GM12873 (cell line): ENCODE results near the gene RORC.

ENCODE experiments used
- TF ChIP-seq, protein P1 (sequence below): IDR thresholded peaks from 2 replicates; pipeline ENCODE4 v1.5.1; 2012; ENCODE audit warnings: low read depth, mild to moderate bottlenecking, moderate library complexity, low read length, control low read depth; ENCODE audit not compliant: insufficient read depth; ENCODE audit errors: missing control alignments

The RORC gene

GRCh38 chr1:151846062-151846568, 14.5 kb upstream of the RORC start:
- TF ChIP-seq, protein P1, sequence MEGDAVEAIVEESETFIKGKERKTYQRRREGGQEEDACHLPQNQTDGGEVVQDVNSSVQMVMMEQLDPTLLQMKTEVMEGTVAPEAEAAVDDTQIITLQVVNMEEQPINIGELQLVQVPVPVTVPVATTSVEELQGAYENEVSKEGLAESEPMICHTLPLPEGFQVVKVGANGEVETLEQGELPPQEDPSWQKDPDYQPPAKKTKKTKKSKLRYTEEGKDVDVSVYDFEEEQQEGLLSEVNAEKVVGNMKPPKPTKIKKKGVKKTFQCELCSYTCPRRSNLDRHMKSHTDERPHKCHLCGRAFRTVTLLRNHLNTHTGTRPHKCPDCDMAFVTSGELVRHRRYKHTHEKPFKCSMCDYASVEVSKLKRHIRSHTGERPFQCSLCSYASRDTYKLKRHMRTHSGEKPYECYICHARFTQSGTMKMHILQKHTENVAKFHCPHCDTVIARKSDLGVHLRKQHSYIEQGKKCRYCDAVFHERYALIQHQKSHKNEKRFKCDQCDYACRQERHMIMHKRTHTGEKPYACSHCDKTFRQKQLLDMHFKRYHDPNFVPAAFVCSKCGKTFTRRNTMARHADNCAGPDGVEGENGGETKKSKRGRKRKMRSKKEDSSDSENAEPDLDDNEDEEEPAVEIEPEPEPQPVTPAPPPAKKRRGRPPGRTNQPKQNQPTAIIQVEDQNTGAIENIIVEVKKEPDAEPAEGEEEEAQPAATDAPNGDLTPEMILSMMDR: peak; percentile 19

DNA sequence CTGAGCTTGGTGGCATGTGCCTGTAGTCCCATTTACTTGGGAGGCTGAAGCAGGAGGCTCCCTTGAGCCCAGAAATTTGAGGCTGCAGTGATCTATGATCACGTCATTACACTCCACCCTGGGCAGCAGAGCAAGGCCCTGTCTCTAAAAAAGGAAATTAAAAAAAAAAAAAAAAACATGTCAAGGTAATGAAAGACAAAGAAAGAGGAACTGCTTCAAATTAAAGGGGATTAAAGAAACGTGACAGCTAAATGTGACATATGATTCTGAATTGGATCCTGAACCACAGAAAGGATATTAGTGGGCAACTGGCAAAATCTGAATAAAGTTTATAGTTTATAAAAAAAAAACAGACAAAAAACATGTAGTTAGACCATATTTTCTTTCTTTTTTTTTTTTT, 11.8 kb upstream of the RORC start:
- TF ChIP-seq, protein P1: no peak

DNA sequence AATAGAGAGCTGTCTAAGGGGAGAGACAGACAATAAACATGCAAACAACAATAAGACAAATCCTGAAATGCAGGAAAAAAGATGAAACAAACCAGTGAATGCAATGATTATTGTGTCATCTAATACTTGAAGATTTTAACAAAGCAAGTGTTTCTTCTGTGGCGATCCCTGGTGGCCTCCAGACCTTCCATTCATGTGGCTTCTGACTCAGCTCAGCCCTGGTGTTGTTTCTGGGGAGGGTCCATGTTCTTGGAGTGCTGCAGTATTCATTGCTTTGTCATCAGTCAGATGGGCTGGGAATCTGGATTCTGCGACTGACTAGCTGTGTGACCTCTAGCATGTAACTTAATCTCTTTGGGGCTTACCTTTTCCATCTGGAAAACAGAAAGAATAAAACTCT, 9.5 kb upstream of the RORC start:
- TF ChIP-seq, protein P1: no peak

- TF ChIP-seq, protein P1: no peak
Measured at GRCh38 chr1:151840421-151840820, 8.8 kb upstream of the RORC start.

DNA sequence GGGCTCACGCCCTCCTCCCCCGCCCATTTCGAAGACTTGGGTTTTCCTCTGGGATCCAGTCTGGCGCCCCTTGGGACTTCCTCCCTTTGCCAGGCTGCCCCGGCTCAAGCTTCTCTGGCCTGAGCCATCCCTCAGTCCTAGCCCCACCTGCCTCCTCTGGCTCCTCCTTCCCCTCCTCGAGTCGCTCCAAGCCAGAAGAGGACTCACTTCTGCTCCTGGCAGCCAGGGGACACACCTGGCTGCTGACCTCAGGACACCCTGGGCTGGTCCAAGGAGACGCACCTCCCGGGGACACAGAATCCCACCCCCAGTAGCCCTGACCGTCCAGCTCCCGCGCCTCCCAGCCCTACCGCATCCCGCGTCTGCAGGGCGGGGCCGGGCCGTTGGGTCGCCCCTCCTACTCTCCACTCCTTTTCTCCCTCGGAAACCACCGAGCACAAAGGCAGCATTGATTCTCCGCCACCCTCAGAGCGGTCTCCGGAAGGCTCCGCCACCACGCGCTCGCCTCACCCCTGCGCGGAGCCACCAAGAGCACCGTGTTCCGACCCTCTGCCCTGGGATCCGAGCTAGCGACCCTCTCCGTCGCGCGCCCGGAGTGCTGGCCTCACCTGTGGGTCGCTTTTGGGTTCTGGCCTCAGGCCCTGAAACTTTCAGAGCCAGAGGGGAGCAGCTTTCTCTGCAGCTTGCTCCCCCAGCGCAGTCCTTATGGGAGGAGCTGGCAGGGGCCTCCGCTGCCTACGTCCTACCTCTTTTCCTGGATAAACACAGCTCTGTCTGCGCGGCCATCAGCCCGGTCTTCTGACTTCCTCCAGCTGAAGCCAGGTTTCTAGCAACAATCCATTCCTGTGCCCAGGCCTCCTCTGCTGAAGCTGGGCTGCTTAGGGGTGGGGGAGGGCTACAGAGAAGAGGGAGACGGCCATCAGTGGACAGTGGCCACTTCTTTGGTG, 8.1 kb upstream of the RORC start, which contains the start of gene C2CD4D:
C2CD4D (minus strand) TSS at position 364 of the 947 bp plus-strand sequence. CDS start 831 bp downstream, outside the sequence.
- TF ChIP-seq, protein P1: peak; percentile 7

GRCh38 chr1:151839082-151839412, 7.4 kb upstream of the RORC start:
- TF ChIP-seq, protein P1: no peak

- TF ChIP-seq, protein P1: no peak
Measured at GRCh38 chr1:151838222-151839081, 6.8 kb upstream of the RORC start.
